Measurements from ENCODE around the gene ARHGAP42. TPM values are rescaled to one million over a fixed set of nuclear protein-coding genes. Genes with fewer than 3 reads are reported as not detected.
"Not testable (repeated sequence)": the region's sequence is repeated elsewhere in the genome, so short reads cannot be mapped to it uniquely, and the experiment has no call there.

Gene ARHGAP42
- polyA plus RNA-seq, 4 donors, result 25.2 to 34.5 (median 30.0) TPM

DNA sequence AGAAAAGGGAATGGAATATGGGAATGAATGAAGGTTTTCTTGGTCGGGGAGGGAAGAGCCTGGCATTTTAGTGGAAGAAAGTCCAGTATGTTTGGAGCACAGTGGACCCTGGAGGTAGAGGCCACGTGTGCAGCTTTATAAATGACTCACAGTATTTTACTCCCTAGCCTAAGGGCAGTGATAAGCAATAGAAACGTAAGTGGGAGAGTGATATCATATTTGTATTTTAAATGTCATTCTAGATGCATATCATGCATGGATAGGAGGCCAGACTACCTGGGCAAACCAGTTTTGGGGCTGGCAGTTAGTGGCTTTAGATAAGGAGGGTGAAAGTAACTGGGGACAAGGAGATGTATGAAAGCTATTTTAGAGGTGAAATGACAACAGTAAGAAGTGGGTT, 174.1 kb downstream of the ARHGAP42 start:
- no peak for DNase-seq (ENCODE audit: low read depth in 4 of 4, low spot score in 3 of 4)

DNA sequence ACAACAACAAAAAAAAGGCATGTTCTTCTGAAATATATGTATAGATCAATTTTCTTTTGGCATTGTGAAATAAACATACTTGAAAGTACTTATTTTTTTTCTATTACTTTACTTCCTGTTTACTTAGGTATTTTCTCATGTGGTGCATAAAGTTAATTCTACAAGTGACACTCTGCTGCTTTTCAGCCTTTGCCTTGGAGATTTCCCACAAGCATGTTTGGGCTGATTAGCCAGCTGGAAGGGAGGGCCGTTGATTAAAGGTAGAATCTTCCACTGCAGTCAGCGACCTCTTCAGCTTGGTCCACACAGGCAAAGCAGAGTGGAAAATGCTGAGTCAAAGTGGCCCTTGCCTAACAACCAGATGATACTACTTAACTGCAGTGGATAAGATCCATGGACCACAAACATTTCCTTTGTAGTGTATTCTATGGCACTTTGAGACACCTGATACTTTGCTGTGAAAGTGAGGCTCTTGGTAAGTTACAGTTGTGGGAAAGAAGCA, 176.0 kb downstream of the ARHGAP42 start:
- no peak for DNase-seq (ENCODE audit: low read depth in 4 of 4, low spot score in 3 of 4)

DNA sequence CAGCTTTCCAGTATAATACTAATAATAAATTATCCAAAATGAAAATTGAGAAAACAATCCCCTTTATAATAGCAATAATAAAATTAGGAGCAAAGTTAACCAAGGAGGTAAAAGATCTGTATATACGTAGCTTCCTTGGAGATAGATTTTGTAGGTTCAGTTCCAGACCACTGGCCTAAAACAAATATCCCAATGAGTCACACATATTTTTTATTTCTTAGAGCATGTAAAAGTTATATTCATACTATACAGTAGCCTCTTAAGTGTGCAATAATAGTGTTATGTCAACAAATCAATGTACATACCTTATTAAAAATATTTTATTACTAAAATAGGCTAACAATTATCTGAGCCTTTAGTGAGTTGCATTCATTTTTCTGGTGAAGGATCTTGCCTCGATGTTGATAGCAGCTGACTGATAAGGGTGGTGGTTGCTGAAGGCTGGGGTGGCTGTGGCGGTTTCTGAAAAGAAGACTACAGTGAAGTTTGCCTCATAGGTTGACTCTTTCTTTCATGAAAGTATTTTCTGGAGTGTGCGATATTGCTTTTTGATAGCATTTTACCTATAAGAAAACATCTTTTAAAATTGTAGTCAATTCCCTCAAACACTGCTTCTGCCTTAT, 178.5 kb downstream of the ARHGAP42 start:
- DNase-seq (ENCODE audit: low read depth in 4 of 4, low spot score in 3 of 4), result no peak

DNA sequence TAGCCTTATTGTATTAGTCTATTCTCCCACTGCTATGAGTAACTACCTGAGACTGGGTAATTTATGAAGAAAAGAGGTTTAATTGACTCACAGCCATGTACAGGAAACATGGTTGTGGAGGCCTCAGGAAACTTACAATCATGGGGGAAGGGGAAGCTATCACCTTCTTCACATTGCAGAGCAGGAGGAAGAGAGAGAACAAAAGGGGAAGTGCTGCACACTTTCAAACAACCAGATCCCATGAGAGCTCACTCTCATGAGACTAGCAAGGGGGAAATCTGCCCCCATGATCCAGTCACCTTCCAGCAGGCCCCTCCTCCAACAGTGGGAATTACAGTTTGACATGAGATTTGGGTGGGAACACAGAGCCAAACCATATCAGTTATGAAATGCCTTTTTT, 179.4 kb downstream of the ARHGAP42 start:
- no peak for DNase-seq (ENCODE audit: low read depth in 4 of 4, low spot score in 3 of 4)

DNA sequence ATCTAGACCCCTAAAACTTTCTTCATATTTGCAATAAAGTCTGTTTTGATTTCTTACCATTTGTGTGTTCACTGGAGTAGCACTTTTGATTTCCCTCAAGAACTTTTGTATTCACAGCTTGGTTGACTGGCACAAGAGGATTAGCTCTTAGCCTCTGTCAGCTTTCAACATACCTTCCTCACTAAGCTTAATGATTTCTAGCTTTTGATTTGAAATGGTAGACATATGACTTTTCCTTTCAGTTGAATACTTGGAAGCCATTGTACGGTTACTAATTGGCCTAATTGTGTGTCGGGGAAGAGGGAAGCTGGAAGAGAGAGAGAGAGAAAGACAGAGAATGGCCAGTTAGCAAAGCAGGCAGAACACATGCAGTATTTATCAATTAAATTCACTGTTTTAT, 180.5 kb downstream of the ARHGAP42 start:
- DNase-seq (ENCODE audit: low read depth in 4 of 4, low spot score in 3 of 4), result no peak

DNA sequence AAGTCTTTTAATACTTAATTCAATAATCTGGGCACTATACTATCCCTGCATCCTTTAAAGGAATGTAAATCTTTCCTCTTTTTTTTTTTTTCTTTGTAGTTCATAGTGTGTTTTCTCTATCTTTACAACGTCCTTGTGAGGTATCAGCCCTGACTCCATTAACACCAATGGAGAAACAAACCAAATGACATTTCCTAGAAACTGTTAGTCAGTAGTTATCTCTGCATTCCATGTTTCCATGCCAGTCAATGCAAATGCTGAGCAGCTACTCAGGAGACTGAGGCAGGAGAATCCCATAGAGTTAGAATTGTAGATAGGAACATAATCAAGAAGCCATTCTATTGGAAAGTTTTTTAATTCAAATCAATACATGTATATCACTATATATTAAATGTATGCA, 182.2 kb downstream of the ARHGAP42 start:
- no peak for DNase-seq (ENCODE audit: low read depth in 4 of 4, low spot score in 3 of 4)

DNA sequence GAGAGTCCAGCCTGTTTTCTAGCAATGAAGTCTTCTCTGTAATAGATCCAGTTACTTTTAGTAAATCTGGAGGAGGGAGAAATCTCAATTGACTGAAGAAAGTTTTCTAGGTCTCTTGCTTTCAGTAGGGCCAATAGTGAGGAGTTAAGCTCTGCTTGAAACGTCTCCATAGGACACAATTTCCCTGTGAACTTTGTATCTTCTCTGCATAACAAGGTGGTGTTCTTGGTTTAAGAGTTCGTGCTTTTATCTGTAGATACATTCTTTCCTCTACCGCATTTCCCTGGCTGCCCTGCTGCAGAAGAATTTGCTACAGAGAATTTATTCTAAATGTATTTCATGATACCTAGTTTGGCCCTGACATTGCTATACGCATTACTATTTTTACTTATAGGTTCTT, 183.1 kb downstream of the ARHGAP42 start:
- DNase-seq (ENCODE audit: low read depth in 4 of 4, low spot score in 3 of 4), result no peak

DNA sequence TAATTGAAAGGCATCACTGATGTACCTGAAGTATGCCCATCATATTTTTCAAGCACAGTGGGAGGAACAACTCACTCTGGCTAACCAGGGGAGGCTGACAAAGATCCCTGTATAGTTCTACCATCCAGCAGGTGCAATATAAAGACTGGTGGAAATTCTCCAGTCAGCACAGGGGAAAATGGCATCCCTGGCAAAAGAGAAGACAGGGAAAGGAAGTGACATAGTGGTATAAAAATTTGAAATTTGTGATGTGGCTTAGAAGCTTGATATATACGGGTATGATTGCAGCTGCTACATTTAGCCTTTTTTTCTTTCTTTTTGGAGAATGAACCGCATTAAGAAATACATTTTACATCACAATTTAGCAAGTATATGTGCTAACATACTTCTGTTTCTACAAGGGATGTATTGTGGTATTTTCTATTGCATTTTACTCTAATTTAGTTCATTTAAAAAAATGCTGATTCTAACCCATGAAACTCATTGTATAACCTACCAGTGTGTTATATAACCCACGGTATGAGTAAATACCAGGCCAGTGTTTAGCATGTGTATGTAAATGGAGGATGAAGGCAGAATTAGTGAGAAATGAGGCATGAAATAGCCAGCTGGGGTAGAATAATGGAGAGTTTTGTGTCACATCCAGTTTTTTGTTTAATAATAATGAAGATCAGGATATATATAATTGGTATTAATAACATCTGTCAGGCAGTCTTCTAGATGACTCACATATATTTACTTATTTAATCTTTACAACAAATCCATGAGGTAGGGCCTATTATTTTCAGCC, 186.1 kb downstream of the ARHGAP42 start:
- DNase-seq (ENCODE audit: low read depth in 4 of 4, low spot score in 3 of 4), result no peak

DNA sequence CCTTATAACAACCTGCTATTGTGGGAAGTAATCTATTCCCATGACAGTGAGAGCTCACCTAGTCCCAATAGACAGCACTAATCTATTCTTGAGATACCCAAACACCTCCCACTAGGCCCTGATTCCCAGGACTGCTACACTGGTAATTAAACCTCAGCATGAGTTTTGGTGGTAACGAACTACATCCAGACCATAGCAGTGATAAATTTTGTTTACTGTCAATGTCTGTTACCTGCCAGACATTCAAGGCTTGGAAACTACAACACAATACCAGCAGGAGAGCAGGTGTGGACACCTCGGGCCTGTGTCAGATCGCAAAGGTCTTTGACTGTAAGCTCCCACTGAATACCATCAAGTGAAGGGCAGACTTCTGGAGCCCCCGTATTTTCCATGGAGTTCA, 187.1 kb downstream of the ARHGAP42 start:
- DNase-seq (ENCODE audit: low read depth in 4 of 4, low spot score in 3 of 4), result no peak

DNA sequence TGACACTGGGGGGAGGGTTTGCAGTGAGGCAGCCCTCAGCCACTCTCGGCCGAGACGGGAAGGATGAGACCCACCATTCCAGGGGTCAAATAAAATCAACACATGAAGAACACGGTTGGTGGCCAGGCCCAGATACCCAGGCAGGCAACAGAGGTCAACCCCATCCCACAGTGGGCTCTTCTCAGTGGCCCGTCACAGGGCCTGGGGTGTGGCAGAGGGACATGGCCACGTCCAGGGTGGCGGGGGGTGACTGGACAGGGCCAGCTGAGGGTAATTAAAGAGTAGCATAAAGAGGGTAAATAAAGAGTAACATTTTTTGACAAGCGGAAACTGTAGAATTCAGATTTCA, 188.4 kb downstream of the ARHGAP42 start:
- DNase-seq (ENCODE audit: low read depth in 4 of 4, low spot score in 3 of 4), result no peak

DNA sequence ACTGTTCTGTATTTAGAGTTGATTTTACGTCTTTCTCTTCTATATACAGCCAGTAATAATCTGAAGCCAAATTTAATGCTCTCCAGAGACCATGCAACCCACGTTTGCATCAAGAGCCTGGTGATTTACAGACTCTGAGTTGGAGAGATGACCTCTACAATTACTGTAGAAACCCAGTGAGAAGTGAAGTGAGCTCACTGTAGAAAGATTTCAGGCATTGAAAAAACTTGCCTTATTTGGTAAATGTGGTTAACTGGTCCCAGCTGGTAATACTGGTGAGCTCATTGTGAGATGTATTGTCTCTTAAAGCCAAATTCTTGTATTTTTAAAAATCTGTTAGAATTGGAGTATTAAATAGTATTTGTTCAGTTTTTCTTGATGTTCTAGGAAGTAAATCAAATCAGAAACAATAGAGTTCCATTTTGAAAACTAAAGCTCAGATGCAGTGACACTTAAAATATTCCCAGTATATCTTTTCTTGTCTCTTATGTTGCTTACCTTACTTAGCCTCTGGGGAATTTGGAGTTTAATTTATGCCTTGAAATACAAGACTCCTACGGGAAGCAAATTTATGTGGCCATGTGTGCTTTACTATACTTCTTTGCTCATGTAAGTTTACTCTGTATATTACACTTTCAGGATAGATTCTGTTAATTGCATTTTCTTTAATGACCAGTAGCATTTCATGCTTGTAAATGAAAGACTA, 189.9 kb downstream of the ARHGAP42 start:
- peak; percentile 54 to 78 (median 67) for DNase-seq (ENCODE audit: low read depth in 4 of 4, low spot score in 3 of 4)

DNA sequence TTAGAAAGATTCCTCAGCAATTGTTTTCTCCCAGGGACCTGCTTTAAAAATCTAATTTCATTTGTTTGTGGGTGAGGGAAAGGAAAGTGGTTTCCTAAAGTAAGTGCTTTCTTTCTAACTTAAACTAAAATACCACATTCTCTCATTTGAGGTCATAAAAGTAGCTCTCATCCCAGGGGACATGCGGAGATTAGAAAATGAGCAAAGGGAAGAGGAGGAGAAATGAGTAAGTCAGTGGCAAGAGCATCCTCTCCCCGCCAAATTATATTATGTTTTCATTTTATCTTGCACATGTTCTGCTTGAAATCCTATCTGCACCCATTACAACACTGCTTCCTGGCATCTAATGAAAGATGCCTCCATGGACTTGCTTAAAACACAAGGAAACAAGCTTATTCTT, 191.4 kb downstream of the ARHGAP42 start:
- no peak for DNase-seq (ENCODE audit: low read depth in 4 of 4, low spot score in 3 of 4)

DNA sequence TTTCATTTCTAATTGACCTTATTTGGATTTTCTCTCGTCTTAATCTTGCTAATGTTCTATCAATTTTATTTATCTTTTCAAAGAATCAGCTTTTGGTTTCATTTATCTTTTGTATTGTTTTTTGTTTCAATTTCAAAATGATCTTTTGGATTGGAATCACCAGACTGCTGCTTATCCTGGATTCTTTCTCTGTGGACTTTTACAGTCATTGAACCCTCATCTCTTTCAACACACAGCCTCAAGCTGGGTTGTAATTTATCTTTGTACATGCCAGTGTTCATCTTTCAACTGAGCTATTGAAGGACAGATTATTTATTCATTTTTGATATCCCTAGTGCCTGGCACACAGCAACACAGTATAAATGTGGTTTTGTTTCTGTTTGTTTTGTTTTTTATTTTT, 195.9 kb downstream of the ARHGAP42 start:
- no peak for DNase-seq (ENCODE audit: low read depth in 4 of 4, low spot score in 3 of 4)

DNA sequence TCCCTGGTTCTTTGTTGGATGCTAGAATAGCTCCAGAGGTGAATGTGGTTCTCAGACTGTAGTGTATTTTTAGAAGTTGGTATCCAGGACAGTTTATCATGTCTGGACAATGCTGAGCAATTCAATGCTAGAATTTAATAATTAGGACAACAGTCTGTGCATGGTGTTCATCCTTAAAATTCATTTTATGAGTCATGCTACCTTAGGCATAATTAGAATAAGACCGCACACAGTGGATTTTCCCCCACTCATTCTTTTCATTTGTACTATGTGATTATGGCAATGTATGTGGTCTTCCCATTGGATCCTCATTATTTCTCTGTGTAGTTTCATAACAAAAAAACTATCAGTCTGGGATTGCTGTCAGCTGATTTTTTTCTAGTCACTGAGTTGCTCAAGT, 196.7 kb downstream of the ARHGAP42 start:
- DNase-seq (ENCODE audit: low read depth in 4 of 4, low spot score in 3 of 4), result no peak

DNA sequence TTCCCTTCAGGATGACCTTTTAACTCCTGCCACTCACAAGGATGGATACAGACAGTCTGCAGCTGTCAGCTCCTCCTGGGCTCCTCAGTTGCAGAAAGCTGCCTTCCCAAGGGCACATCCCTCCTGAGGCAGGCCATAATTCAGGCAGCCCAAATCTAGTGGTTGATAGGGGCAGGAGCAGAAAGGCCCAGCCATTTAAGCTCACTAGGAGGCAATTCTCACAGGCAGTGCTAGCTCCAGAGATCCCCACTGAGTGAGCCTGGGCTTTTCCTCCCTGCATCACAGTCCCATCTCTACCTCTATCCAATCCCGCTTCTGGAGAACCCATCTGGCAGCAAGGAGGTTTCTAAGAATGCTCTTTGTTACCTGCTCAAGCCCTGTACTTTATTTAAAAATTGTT, 200.6 kb downstream of the ARHGAP42 start:
- DNase-seq (ENCODE audit: low read depth in 4 of 4, low spot score in 3 of 4), result no peak

DNA sequence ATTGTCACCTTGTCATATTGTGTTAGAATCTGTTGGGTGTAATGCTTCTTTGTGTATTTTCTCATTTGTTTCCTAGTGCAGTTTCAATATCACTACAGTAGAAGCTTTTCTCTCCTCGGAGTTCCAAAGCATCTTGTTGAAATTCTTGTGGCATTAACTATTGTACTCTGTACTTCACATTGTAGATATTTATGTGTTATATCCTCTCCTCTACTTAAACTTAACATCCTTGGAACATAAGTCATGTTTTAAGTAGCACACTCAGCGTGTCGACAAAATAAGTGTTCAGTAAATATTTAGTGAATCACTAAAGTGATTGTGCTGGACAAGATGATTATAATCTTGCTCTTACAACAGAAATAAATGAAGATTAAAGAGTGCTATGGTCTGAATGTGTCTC, 201.7 kb downstream of the ARHGAP42 start:
- no peak for DNase-seq (ENCODE audit: low read depth in 4 of 4, low spot score in 3 of 4)

DNA sequence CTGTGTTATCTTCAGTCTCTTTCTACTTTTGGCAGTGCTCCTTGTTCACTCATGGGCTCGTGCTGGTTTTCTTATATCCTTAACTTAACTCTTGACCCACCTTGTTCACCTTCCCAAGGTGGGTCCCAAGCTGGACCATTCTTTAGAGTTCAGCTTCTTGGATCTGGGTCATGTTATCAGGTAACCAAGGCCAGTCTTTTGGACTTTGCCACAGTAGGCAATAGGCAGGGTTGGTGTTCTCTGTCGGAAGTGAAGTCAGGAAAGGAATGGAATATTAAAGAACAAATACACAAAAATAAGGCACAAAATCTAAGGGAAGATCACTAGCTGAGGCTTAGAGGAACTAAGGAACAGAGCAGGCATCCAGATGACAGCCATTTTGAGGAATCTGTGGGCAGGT, 202.7 kb downstream of the ARHGAP42 start:
- no peak for DNase-seq (ENCODE audit: low read depth in 4 of 4, low spot score in 3 of 4)

DNA sequence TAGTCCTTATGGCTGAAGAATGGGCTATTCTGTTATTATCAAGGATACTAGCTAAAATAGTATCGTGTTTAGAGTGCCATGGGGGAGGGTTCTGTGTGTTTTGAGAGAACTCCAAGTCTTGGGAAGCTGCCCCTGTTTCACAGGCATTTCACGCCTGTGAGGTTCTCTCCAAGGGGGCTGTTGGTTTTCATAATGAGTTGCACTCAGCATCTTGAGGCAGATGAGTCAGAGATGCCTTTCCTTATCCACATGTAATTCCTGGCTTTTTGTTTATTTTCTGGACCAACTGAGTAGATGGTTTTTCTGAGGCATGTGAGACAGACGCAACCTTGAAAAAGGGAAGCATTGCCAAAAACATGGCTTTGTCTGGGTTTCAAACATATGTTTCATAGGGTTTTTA, 203.7 kb downstream of the ARHGAP42 start:
- DNase-seq (ENCODE audit: low read depth in 4 of 4, low spot score in 3 of 4), result no peak

DNA sequence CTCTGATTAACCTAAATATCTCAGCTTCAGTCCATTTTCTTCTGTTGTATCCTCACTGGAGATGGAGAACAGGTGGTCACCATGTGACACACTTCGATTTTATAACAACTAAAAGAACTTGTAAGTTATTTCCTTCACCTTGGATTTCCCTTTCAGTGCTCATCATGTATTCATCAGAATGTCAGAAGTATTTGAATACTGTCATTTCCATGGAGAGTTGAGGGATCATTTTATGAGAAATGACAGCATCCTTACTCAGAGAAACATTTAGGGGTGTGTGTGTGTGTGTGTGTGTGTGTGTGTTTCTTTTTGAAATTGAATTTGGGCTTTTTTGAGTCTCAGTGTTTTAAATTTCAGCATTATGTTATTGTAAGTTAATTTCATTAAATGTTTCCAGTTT, 205.8 kb downstream of the ARHGAP42 start:
- no peak for DNase-seq (ENCODE audit: low read depth in 4 of 4, low spot score in 3 of 4)

DNA sequence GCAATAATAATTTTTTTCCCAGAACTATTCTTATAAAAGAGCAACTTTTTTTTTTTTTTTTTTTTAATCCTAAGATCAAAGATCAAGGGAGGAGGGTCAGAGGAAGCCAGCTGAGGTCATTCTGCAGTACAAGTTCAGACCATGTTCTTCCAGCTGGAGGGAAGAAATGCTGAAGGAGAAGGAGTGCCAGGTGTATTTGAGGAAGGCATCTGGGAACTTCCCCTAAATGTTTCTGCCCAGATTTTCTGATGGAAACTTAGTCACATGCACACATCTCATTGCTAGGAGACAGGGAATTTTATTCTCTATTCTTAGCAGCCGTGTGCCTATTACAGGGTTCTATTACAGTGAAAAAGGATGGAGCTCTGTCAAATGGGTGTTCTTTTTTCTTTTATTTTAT, 208.4 kb downstream of the ARHGAP42 start:
- DNase-seq (ENCODE audit: low read depth in 4 of 4, low spot score in 3 of 4), result no peak

DNA sequence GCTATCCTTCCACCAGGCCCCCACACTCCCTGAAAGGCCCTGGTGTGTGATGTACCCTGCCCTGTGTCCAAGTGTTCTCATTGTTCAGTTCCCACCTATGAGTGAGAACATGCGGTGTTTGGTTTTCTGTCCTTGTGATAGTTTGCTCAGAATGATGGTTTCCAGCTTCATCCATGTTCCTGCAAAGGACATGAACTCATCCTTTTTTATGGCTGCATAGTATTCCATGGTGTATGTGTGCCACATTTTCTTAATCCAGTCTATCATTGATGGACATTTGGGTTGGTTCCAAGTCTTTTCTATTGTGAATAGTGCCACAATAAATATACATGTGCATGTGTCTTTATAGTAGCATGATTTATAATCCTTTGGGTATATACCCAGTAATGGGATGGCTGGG, 208.9 kb downstream of the ARHGAP42 start:
- not testable (repeated sequence) for DNase-seq (ENCODE audit: low read depth in 4 of 4, low spot score in 3 of 4)

DNA sequence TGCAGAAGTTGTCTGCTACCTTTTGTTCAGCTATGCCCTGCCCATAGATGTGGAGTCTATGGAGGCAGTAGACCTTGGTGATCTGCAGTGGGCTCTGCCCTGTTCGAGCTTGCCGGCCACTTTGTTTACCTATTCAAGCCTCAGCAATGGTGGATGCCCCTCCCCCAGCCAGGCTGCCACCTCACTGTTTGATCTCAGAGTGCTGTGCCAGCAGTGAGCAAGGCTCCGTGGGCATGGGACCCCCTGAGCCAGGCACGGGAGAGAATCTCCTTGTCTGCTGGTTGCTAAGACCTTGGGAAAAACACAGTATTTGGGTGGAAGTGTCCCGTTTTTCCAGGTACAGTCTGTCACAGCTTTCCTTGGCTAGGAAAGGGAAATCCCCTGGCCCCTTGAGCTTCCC, 214.4 kb downstream of the ARHGAP42 start:
- DNase-seq (ENCODE audit: low read depth in 4 of 4, low spot score in 3 of 4), result not testable (repeated sequence)
